ENCODE data around the gene UBE2J2. TPM values are rescaled to one million over a fixed set of nuclear protein-coding genes. Genes with fewer than 3 reads are reported as not detected.
A peak's percentile ranks its signal among the peaks of the same experiment; 100 is the strongest.
"Not testable (repeated sequence)": the region's sequence is repeated elsewhere in the genome, so short reads cannot be mapped to it uniquely, and the experiment has no call there.

The UBE2J2 gene
- total and polyA plus RNA-seq, 11 donors: 23.3 to 53.6 (median 34.7) TPM

GRCh38 chr1:1318131-1318652 lies 44.5 kb upstream of the UBE2J2 start:
- peaks cover 0 to 70% (median 52%) of the 10 kb centered on the region in 9 donors for H3K36me3 ChIP-seq
- H3K9me3 ChIP-seq: no peaks in the 10 kb centered on the region
- TF ChIP-seq POLR2A (IDR thresholded peaks at IDR 0.05): no peak
- TF ChIP-seq, protein P1, sequence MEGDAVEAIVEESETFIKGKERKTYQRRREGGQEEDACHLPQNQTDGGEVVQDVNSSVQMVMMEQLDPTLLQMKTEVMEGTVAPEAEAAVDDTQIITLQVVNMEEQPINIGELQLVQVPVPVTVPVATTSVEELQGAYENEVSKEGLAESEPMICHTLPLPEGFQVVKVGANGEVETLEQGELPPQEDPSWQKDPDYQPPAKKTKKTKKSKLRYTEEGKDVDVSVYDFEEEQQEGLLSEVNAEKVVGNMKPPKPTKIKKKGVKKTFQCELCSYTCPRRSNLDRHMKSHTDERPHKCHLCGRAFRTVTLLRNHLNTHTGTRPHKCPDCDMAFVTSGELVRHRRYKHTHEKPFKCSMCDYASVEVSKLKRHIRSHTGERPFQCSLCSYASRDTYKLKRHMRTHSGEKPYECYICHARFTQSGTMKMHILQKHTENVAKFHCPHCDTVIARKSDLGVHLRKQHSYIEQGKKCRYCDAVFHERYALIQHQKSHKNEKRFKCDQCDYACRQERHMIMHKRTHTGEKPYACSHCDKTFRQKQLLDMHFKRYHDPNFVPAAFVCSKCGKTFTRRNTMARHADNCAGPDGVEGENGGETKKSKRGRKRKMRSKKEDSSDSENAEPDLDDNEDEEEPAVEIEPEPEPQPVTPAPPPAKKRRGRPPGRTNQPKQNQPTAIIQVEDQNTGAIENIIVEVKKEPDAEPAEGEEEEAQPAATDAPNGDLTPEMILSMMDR (IDR thresholded peaks at IDR 0.05): no peak
- peak; percentile 65 to 83 (median 73) for ATAC-seq
- peak overlapping the region in 11 of 12 donors; percentile 33 to 81 (median 46) for H3K27ac ChIP-seq
- intact Hi-C loops (cut with DNase I): no loop called here
- no peak overlapping the region for H3K4me3 ChIP-seq
- 60 to 66% (median 65%) methylated on average over 9 of the region's 9 CpGs for WGBS, 4 donors
- H3K27me3 ChIP-seq: no peaks in the 10 kb centered on the region
- peak in 4 of 5 donors; percentile 72 to 89 (median 82) for DNase-seq
- peaks cover 0 to 51% (median 29%) of the 10 kb centered on the region in 12 donors for H3K4me1 ChIP-seq

- H3K36me3 ChIP-seq: peaks cover 0 to 78% (median 59%) of the 10 kb centered on the region in 9 donors
- WGBS, 4 donors: 77 to 88% (median 82%) methylated on average over 6 of the region's 6 CpGs
- H3K9me3 ChIP-seq: no peaks in the 10 kb centered on the region
- H3K4me1 ChIP-seq: peaks cover 0 to 43% (median 26%) of the 10 kb centered on the region in 12 donors
- TF ChIP-seq POLR2A (IDR thresholded peaks at IDR 0.05): no peak
- TF ChIP-seq, protein P1 (IDR thresholded peaks at IDR 0.05): no peak
- DNase-seq (no peak), ATAC-seq (no peak)
- H3K27ac ChIP-seq: peak overlapping the region in 10 of 12 donors; percentile 1 to 81 (median 53)
- intact Hi-C loops (cut with DNase I): no loop called here
- H3K4me3 ChIP-seq: no peak overlapping the region
- H3K27me3 ChIP-seq: no peaks in the 10 kb centered on the region
Measured at GRCh38 chr1:1317420-1317819, 43.8 kb upstream of the UBE2J2 start.

DNA sequence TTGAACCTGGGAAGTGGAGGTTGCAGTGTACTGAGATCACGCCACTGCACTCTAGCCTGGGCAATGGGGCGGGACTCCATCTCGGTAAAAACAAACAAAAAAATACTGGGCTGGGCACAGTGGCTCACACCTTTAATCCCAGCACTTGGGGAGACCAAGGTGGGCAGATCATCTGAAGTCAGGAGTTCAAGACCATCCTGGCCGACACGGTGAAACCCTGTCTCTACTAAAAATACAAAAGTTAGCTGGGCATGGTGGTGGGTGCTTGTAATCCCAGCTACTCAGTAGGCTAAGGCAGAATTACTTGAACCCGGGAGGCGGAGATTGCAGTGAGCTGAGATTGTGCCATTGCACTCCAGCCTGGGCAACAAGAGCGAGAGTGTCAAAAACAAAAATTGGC lies 42.5 kb upstream of the UBE2J2 start:
- intact Hi-C loops (cut with DNase I); H3K9me3 ChIP-seq; H3K4me3 ChIP-seq; DNase-seq; ATAC-seq; H3K27me3 ChIP-seq: not testable (repeated sequence)
- WGBS, 4 donors: 90 to 94% (median 92%) methylated on average over 8 of the region's 8 CpGs
- H3K27ac ChIP-seq: peak overlapping the region in 1 of 12 donors; percentile 81
- H3K36me3 ChIP-seq: peaks cover 0 to 86% (median 70%) of the 10 kb centered on the region in 9 donors
- peaks cover 0 to 31% (median 18%) of the 10 kb centered on the region in 12 donors for H3K4me1 ChIP-seq

DNA sequence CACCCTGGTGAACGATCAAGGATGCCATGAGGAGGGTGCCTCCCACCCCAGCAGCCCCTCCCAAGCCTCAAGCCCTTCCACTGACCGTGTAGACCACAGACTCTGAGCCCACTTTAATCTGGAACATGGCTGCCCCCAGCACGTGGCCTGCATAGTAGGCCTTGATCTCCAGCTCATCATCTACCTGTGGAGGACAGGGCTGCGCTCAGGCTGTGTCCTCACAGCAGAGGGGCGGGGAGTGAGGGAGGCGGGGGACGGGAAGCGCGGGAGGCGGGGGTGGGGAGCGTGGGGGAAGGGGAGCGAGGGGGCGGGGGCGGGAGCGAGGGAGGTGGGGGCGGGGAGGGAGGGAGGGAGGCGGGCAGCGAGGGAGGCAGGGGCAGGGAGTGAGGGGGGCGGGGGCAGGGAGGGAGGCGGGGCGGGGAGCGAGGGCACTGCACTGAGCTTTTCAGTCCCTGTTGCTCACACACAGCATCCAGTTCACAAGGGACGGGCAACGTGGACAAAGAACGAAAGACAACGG lies 41.8 kb upstream of the UBE2J2 start:
- TF ChIP-seq, protein P1 (IDR thresholded peaks at IDR 0.05): no peak
- no peak for TF ChIP-seq POLR2A (IDR thresholded peaks at IDR 0.05)
- H3K4me1 ChIP-seq: peaks cover 0 to 24% (median 12%) of the 10 kb centered on the region in 12 donors
- H3K27me3 ChIP-seq: no peaks in the 10 kb centered on the region
- peaks cover 0 to 88% (median 77%) of the 10 kb centered on the region in 9 donors for H3K36me3 ChIP-seq
- H3K27ac ChIP-seq: peak overlapping the region in 1 of 12 donors; percentile 49
- H3K9me3 ChIP-seq: no peaks in the 10 kb centered on the region
- ATAC-seq (no peak), DNase-seq (no peak)
- 71 to 84% (median 80%) methylated on average over 16 to 25 of the region's 26 CpGs for WGBS, 4 donors
- no peak overlapping the region for H3K4me3 ChIP-seq
- intact Hi-C loops (cut with DNase I): no loop called here
